PC-3 (cell line): ENCODE data around the gene DNAH14. TPM values are rescaled to one million over a fixed set of nuclear protein-coding genes. Genes with fewer than 3 reads are reported as not detected.

ENCODE experiments used
- ATAC-seq: fragments of 200-7000 bp; cut with Tn5 transposase; 2 replicates; pipeline ENCODE4 v1.9.1; 2020; ENCODE audit warnings: mild to moderate bottlenecking, moderate library complexity
- BruUV-seq: library from RNA; stranded (reverse); fragments of 400-500 nt; replicated peaks from 2 replicates; lab custom pipeline; 2021; lab: Mats Ljungman, UMichigan
- CTCF ChIA-PET: fragments of 300-600 bp; sonication (Branson Sonifier 250); formaldehyde crosslinking; loops from one replicate; lab custom pipeline; 2022; ENCODE audit warnings: antibody characterized with exemption; lab: Charles Lee
- POLR2A ChIA-PET: fragments of 300-600 bp; sonication (Branson Sonifier 250); formaldehyde crosslinking; loops from one replicate; lab custom pipeline; 2022; ENCODE audit warnings: antibody characterized with exemption; ENCODE audit not compliant: unreplicated experiment; lab: Charles Lee
- DNase-seq: peaks from one replicate; pipeline ENCODE4 v3.0.0-alpha.2; 2015
- H2AFZ ChIP-seq: fragments of 300-600 bp; sonication (generic); 2 replicates; pipeline ENCODE4 v1.6.0; 2016; ENCODE audit warnings: antibody characterized with exemption, low read length
- H3F3A ChIP-seq: fragments of 300-600 bp; sonication (generic); one replicate; pipeline ENCODE4 v1.6.0; 2017; ENCODE audit warnings: antibody characterized with exemption, low read length, control low read depth, mild to moderate bottlenecking; ENCODE audit not compliant: unreplicated experiment
- H3K27ac ChIP-seq: fragments of 300-600 bp; sonication (generic); 2 replicates; pipeline ENCODE4 v1.5.1; 2016; ENCODE audit warnings: mild to moderate bottlenecking, low read length
- H3K27me3 ChIP-seq: fragments of 300-600 bp; sonication (generic); 2 replicates; pipeline ENCODE4 v1.6.1; 2016; ENCODE audit warnings: low read length, mixed read lengths
- H3K36me3 ChIP-seq: fragments of 300-600 bp; sonication (generic); 2 replicates; pipeline ENCODE4 v1.6.1; 2016; ENCODE audit warnings: low read depth, mixed run types, low read length, mixed read lengths
- H3K4me1 ChIP-seq: fragments of 300-600 bp; sonication (generic); 2 replicates; pipeline ENCODE4 v1.5.1; 2016; ENCODE audit warnings: low read length; ENCODE audit not compliant: insufficient read depth
- H3K4me2 ChIP-seq: fragments of 300-600 bp; sonication (generic); 2 replicates; pipeline ENCODE4 v1.6.0; 2016; ENCODE audit warnings: low read length
- H3K4me3 ChIP-seq: fragments of 300-600 bp; sonication (generic); 2 replicates; pipeline ENCODE4 v1.5.1; 2016; ENCODE audit warnings: mild to moderate bottlenecking, low read length, mixed read lengths
- H3K79me2 ChIP-seq: fragments of 300-600 bp; sonication (generic); 2 replicates; pipeline ENCODE4 v1.6.1; 2017; ENCODE audit warnings: low read length, mixed read lengths
- H3K9ac ChIP-seq: fragments of 300-600 bp; sonication (generic); 2 replicates; pipeline ENCODE4 v1.6.0; 2016; ENCODE audit warnings: mild to moderate bottlenecking, low read length
- H3K9me2 ChIP-seq: fragments of 300-600 bp; sonication (generic); replicated peaks from 2 replicates; pipeline ENCODE4 v1.6.1; 2016; ENCODE audit warnings: mixed run types, low read length, mixed read lengths
- H3K9me3 ChIP-seq: fragments of 300-600 bp; sonication (generic); 2 replicates; pipeline ENCODE4 v1.6.1; 2016; ENCODE audit warnings: low read length, mixed read lengths
- H4K20me1 ChIP-seq: fragments of 300-600 bp; sonication (generic); 2 replicates; pipeline ENCODE4 v1.6.1; 2016; ENCODE audit warnings: low read length, mixed read lengths
- EZH2 ChIP-seq: fragments of 300-600 bp; sonication (generic); IDR thresholded peaks from one replicate; pipeline ENCODE4 v1.6.1; 2017; ENCODE audit warnings: antibody characterized with exemption, mild to moderate bottlenecking, low read length; ENCODE audit not compliant: unreplicated experiment
- EZH2phosphoT487 ChIP-seq: fragments of 300-600 bp; sonication (generic); IDR thresholded peaks from 2 replicates; pipeline ENCODE4 v1.6.1; 2018; ENCODE audit warnings: mild to moderate bottlenecking, antibody characterized with exemption, low read length, borderline replicate concordance
- intact Hi-C: fragments of 100-400 bp; cut with micrococcal nuclease; formaldehyde crosslinking; loops from 2 replicates; pipeline ENCODE4 v1.9.0; 2023
- total RNA-seq: library from RNA; depleted of rRNA; stranded (reverse); fragments of >200 nt; gene quantifications from 2 replicates; pipeline ENCODE4 v1.2.3, GENCODE V29; 2014
- TF ChIP-seq, protein P1 (sequence below): fragments of 300-600 bp; sonication (generic); conservative IDR thresholded peaks from 2 replicates; pipeline ENCODE4 v1.5.1; 2017; ENCODE audit warnings: antibody characterized with exemption, low read depth, mild to moderate bottlenecking, low read length

DNAH14 gene
- total RNA-seq, 1 experiment from 2014 or later, result 42.8 TPM

DNA sequence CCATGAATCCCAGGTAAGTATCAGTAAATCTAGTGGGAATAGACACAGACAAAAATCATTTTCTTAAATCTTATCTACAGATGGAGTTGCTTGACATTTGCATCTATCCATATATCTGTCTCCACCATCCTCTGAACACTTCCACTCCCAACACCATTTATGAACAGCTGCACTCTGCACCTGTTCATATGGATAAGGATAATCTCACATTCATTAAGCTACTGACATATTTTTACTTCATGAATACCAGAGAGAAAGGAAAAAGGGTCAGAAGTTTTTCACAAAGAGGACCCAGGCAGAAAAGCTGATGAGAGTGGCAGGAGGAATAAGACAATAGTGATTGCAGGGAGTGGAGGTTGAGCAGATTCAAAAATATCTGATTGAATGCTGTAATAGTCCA lies 222.6 kb downstream of the DNAH14 start:
- Histone ChIP-seq H3K4me3 (no peak overlapping the region), H3F3A (peaks cover 2% of the 10 kb centered on the region), H4K20me1 (no peaks in the 10 kb centered on the region), H3K4me1 (no peaks in the 10 kb centered on the region), H2AFZ (no peak overlapping the region), H3K27me3 (no peaks in the 10 kb centered on the region), H3K27ac (no peak overlapping the region), H3K9me2 (no peaks in the 10 kb centered on the region), H3K9me3 (no peaks in the 10 kb centered on the region), H3K79me2 (no peaks in the 10 kb centered on the region), H3K9ac (no peak overlapping the region), H3K36me3 (no peaks in the 10 kb centered on the region), H3K4me2 (no peak overlapping the region)
- no peak for TF ChIP-seq EZH2phosphoT487
- TF ChIP-seq, protein P1, sequence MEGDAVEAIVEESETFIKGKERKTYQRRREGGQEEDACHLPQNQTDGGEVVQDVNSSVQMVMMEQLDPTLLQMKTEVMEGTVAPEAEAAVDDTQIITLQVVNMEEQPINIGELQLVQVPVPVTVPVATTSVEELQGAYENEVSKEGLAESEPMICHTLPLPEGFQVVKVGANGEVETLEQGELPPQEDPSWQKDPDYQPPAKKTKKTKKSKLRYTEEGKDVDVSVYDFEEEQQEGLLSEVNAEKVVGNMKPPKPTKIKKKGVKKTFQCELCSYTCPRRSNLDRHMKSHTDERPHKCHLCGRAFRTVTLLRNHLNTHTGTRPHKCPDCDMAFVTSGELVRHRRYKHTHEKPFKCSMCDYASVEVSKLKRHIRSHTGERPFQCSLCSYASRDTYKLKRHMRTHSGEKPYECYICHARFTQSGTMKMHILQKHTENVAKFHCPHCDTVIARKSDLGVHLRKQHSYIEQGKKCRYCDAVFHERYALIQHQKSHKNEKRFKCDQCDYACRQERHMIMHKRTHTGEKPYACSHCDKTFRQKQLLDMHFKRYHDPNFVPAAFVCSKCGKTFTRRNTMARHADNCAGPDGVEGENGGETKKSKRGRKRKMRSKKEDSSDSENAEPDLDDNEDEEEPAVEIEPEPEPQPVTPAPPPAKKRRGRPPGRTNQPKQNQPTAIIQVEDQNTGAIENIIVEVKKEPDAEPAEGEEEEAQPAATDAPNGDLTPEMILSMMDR, result no peak
- no peak for TF ChIP-seq EZH2
- intact Hi-C loops, result no loop called here
- ChIA-PET CTCF (no interaction called here), POLR2A (no interaction called here)
- no peak for ATAC-seq
- no peak for DNase-seq
- no TSS peak for BruUV-seq

GRCh38 chr1:225155555-225155954 lies 226.1 kb downstream of the DNAH14 start:
- peaks cover 2% of the 10 kb centered on the region for H3F3A ChIP-seq
- H2AFZ ChIP-seq, result no peak overlapping the region
- H3K9me2 ChIP-seq, result no peaks in the 10 kb centered on the region
- intact Hi-C loops, result no loop called here
- H3K9me3 ChIP-seq, result no peaks in the 10 kb centered on the region
- H3K27ac ChIP-seq, result no peak overlapping the region
- H3K27me3 ChIP-seq, result no peaks in the 10 kb centered on the region
- TF ChIP-seq, protein P1, result no peak
- TF ChIP-seq EZH2, result no peak
- TF ChIP-seq EZH2phosphoT487, result no peak
- H3K4me1 ChIP-seq, result no peaks in the 10 kb centered on the region
- H3K4me2 ChIP-seq, result no peak overlapping the region
- POLR2A ChIA-PET, result no interaction called here
- no peak for ATAC-seq
- H4K20me1 ChIP-seq, result no peaks in the 10 kb centered on the region
- CTCF ChIA-PET, result no interaction called here
- H3K79me2 ChIP-seq, result no peaks in the 10 kb centered on the region
- no TSS peak for BruUV-seq
- no peak overlapping the region for H3K9ac ChIP-seq
- H3K4me3 ChIP-seq, result no peak overlapping the region
- H3K36me3 ChIP-seq, result no peaks in the 10 kb centered on the region
- no peak for DNase-seq

DNA sequence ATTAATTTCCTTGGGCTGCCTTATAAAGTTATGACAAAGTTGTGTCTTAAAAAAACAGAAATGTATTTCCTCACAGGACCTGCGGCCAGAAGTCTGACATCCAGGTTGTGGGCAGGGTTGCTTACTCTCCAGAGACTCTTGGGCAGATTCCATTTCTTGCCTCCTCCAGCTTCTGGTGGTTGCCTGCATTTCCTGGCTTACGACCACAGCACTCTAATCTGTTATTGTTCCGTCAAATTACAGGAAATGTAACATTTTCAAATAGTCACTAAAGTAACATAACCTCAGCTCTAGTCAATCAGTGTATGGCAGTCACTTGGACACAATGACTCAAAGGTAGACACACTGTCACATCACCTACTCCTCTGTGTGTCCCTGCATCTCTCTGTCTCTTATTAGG lies 226.8 kb downstream of the DNAH14 start:
- no peak overlapping the region for H3K4me3 ChIP-seq
- H3K79me2 ChIP-seq, result no peaks in the 10 kb centered on the region
- no peak overlapping the region for H2AFZ ChIP-seq
- H3K9me3 ChIP-seq, result no peaks in the 10 kb centered on the region
- H3K27me3 ChIP-seq, result no peaks in the 10 kb centered on the region
- no peak for DNase-seq
- intact Hi-C loops, result no loop called here
- no TSS peak for BruUV-seq
- no peaks in the 10 kb centered on the region for H3K4me1 ChIP-seq
- TF ChIP-seq EZH2phosphoT487 (no peak), EZH2 (no peak)
- TF ChIP-seq, protein P1, result no peak
- no peaks in the 10 kb centered on the region for H4K20me1 ChIP-seq
- ChIA-PET CTCF (no interaction called here), POLR2A (no interaction called here)
- no peaks in the 10 kb centered on the region for H3K9me2 ChIP-seq
- peaks cover 2% of the 10 kb centered on the region for H3F3A ChIP-seq
- no peak overlapping the region for H3K27ac ChIP-seq
- H3K9ac ChIP-seq, result no peak overlapping the region
- no peak overlapping the region for H3K4me2 ChIP-seq
- H3K36me3 ChIP-seq, result no peaks in the 10 kb centered on the region
- ATAC-seq, result no peak
